HEK293T (cell line): Measurements from ENCODE around the gene NACA2.

Experiments used
- ARNT ChIP-seq: fragments of 450-650 bp; IDR thresholded peaks from 2 replicates; pipeline ENCODE4 v1.6.1; 2017; ENCODE audit warnings: mild to moderate bottlenecking
- BHLHE40 ChIP-seq: fragments of 450-650 bp; IDR thresholded peaks from 2 replicates; pipeline ENCODE4 v1.6.1; 2016; ENCODE audit warnings: mild to moderate bottlenecking, moderate library complexity, borderline replicate concordance
- ELF4 ChIP-seq: fragments of 450-650 bp; IDR thresholded peaks from 2 replicates; pipeline ENCODE4 v1.6.1; 2017; ENCODE audit warnings: antibody characterized with exemption
- FOXA1 ChIP-seq: fragments of 450-650 bp; IDR thresholded peaks from 2 replicates; pipeline ENCODE4 v1.6.1; 2016; ENCODE audit warnings: mild to moderate bottlenecking
- FOXK2 ChIP-seq: fragments of 450-650 bp; IDR thresholded peaks from 2 replicates; pipeline ENCODE4 v1.6.1; 2016; ENCODE audit warnings: mild to moderate bottlenecking
- FOXM1 ChIP-seq: fragments of 450-650 bp; IDR thresholded peaks from 2 replicates; pipeline ENCODE4 v1.6.1; 2017; ENCODE audit warnings: mild to moderate bottlenecking, borderline replicate concordance
- HDGF ChIP-seq: fragments of 450-650 bp; IDR thresholded peaks from 2 replicates; pipeline ENCODE4 v1.6.1; 2017; ENCODE audit warnings: antibody characterized with exemption, borderline replicate concordance
- L3MBTL2 ChIP-seq: fragments of 450-650 bp; conservative IDR thresholded peaks from 2 replicates; pipeline ENCODE4 v1.6.1; 2016; ENCODE audit warnings: mild to moderate bottlenecking
- LEF1 ChIP-seq: fragments of 450-650 bp; IDR thresholded peaks from 2 replicates; pipeline ENCODE4 v1.6.1; 2017; ENCODE audit warnings: mild to moderate bottlenecking, borderline replicate concordance
- NFRKB ChIP-seq: fragments of 450-650 bp; IDR thresholded peaks from 2 replicates; pipeline ENCODE4 v1.6.1; 2016; ENCODE audit warnings: mild to moderate bottlenecking, moderate library complexity
- SP1 ChIP-seq: fragments of 450-650 bp; IDR thresholded peaks from 2 replicates; pipeline ENCODE4 v1.6.1; 2017
- SUZ12 ChIP-seq: fragments of 450-650 bp; IDR thresholded peaks from 2 replicates; pipeline ENCODE4 v1.6.1; 2016; ENCODE audit warnings: mild to moderate bottlenecking
- TARDBP ChIP-seq: fragments of 450-650 bp; IDR thresholded peaks from 2 replicates; pipeline ENCODE4 v1.6.1; 2016
- ZNF384 ChIP-seq: fragments of 450-650 bp; IDR thresholded peaks from 2 replicates; pipeline ENCODE4 v1.6.1; 2016

DNA sequence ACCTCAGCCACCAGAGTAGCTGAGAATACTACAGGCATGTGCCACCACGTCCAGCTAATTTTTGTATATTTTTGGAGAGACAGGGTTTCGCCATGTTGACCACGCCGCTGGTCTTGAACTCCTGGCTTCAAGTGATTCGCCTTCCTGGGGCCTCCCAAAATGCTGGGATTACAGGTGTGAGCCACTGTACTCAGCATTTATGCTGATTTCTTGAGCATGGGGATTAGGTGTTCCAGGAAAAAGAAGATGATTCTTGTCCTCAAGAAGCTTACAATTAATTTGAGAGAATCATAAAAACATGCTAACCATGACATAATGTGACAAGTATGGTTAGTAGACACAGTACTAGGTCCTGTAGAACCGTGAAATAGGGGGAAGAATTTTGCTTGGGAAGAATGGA is 30.9 kb downstream of the NACA2 start:
- TF ChIP-seq SP1 = no peak
- no peak for TF ChIP-seq HDGF
- no peak for TF ChIP-seq TARDBP
- TF ChIP-seq ARNT = no peak
- no peak for TF ChIP-seq FOXA1
- TF ChIP-seq L3MBTL2 = no peak
- no peak for TF ChIP-seq BHLHE40
- TF ChIP-seq FOXM1 = no peak
- no peak for TF ChIP-seq ELF4
- no peak for TF ChIP-seq LEF1
- TF ChIP-seq SUZ12 = no peak
- no peak for TF ChIP-seq NFRKB
- TF ChIP-seq ZNF384 = no peak
- no peak for TF ChIP-seq FOXK2
